ENCODE data around the gene ANK2. TPM values are rescaled to one million over a fixed set of nuclear protein-coding genes. Genes with fewer than 3 reads are reported as not detected.

The ANK2 gene
- total RNA-seq, result under 1 TPM; 0.27 to 0.63 (median 0.34) TPM

GRCh38 chr4:113049421-113050370, at the start of gene ANK2:
ANK2 (plus strand) TSS chr4:113049653; CDS start chr4:113049729, 76 bp downstream.
- Mint-ChIP-seq H3K4me1 (ENCODE audit: low read depth) (no peaks in the 10 kb centered on the region), H3K27me3 (ENCODE audit: low read depth) (no peaks in the 10 kb centered on the region), H3K9me3 (no peaks in the 10 kb centered on the region), H3K36me3 (ENCODE audit: insufficient read depth) (no peaks in the 10 kb centered on the region), H3K4me3 (no peak within 1 kb of the TSS)
- DNase-seq (no peak), ATAC-seq (no peak)

DNA sequence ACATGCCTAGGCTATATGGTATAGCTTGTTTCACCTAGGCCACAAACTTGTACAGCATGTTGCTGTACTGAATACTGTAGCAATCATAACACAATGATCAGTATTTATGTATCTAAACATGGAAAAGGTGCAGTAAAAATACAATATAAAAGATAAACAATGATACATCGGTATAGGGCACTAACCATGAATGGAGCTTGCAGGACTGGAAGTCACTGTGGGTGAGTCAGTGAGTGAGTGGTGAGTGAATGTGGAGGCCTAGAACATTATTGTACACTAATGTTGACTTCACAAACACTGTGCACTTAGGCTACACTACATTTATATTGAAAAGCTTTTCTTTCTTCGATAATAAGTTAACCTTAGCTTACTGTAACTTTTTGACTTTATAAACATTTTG, 45.6 kb upstream of the ANK2 start:
- ATAC-seq, result no peak
- no peak overlapping the region for H3K4me3 Mint-ChIP-seq
- DNase-seq, result no peak
- peaks cover 2% of the 10 kb centered on the region for H3K27me3 Mint-ChIP-seq (ENCODE audit: low read depth)
- peaks cover 5% of the 10 kb centered on the region for H3K9me3 Mint-ChIP-seq
- no peaks in the 10 kb centered on the region for H3K36me3 Mint-ChIP-seq (ENCODE audit: insufficient read depth)
- no peaks in the 10 kb centered on the region for H3K4me1 Mint-ChIP-seq (ENCODE audit: low read depth)

DNA sequence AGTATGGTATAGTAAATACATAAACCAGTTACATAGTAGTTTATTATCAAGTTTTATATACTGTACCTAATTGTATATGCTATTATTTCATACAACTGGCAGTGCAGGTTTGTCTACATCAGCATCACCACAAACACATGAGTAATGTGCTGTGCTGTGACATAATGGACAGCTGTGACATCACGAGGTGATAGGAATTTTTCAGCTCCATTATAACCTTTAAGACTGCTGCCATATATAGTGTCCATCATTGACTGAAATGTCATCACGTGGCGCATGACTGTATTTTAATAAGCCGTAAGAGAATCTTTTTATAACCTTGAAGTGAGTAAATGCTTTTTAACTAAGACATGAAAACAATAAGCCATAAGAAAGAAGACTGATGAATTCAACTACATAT, 44.8 kb upstream of the ANK2 start:
- peaks cover 5% of the 10 kb centered on the region for H3K9me3 Mint-ChIP-seq
- no peaks in the 10 kb centered on the region for H3K36me3 Mint-ChIP-seq (ENCODE audit: insufficient read depth)
- ATAC-seq, result no peak
- no peaks in the 10 kb centered on the region for H3K4me1 Mint-ChIP-seq (ENCODE audit: low read depth)
- peaks cover 2% of the 10 kb centered on the region for H3K27me3 Mint-ChIP-seq (ENCODE audit: low read depth)
- DNase-seq, result no peak
- no peak overlapping the region for H3K4me3 Mint-ChIP-seq

DNA sequence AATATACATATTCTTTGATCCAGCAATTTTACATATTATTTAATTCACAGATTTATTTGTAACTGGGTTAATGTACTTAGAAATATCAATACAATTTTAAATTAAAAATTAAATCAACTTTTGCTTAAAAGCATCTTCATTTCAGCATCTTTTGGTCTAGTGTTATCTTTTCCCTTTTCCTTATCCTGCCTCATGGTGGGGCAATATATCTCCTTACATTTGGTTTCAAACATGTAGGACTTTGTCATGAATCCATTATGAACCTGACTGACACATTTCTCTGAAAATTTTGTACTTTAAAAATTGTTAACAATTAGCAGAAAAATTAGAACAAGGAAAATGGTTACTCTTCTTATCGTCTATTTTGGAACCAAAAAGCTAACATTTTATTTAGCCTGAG, 42.8 kb upstream of the ANK2 start:
- Mint-ChIP-seq H3K27me3 (ENCODE audit: low read depth) (peaks cover 2% of the 10 kb centered on the region), H3K36me3 (ENCODE audit: insufficient read depth) (no peaks in the 10 kb centered on the region), H3K9me3 (peaks cover 5% of the 10 kb centered on the region), H3K4me1 (ENCODE audit: low read depth) (no peaks in the 10 kb centered on the region), H3K4me3 (no peak overlapping the region)
- DNase-seq, result no peak
- no peak for ATAC-seq

DNA sequence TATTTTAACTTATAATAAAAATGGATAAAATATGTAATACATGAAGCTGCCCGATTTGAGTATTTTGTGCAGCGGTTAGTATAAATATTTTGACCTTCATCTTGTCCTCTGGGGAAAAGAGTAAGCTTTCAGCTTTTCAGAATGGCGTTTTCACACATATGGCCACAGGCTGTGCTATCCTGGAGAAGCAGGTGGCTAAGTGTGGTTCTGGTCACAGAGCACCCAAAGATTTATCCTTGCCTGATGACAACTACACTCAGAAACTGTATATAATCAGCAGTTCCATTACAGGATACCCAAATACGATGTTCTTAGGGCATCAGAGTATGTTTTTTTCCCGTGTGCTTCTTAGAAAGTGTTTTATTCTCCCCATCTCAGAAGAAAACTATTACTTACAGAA, 42.3 kb upstream of the ANK2 start:
- DNase-seq, result no peak
- Mint-ChIP-seq H3K4me3 (no peak overlapping the region), H3K36me3 (ENCODE audit: insufficient read depth) (no peaks in the 10 kb centered on the region), H3K9me3 (peaks cover 5% of the 10 kb centered on the region), H3K27me3 (ENCODE audit: low read depth) (peaks cover 2% of the 10 kb centered on the region), H3K4me1 (ENCODE audit: low read depth) (no peaks in the 10 kb centered on the region)
- ATAC-seq, result no peak

- Mint-ChIP-seq H3K4me1 (ENCODE audit: low read depth) (no peaks in the 10 kb centered on the region), H3K9me3 (no peaks in the 10 kb centered on the region), H3K27me3 (ENCODE audit: low read depth) (peaks cover 2% of the 10 kb centered on the region), H3K36me3 (ENCODE audit: insufficient read depth) (no peaks in the 10 kb centered on the region), H3K4me3 (no peak overlapping the region)
- ATAC-seq (no peak), DNase-seq (no peak)
Measured at GRCh38 chr4:113008135-113008534, 41.3 kb upstream of the ANK2 start.

- DNase-seq (no peak), ATAC-seq (no peak)
- Mint-ChIP-seq H3K4me1 (ENCODE audit: low read depth) (no peaks in the 10 kb centered on the region), H3K36me3 (ENCODE audit: insufficient read depth) (no peaks in the 10 kb centered on the region), H3K4me3 (no peak overlapping the region), H3K27me3 (ENCODE audit: low read depth) (peaks cover 2% of the 10 kb centered on the region), H3K9me3 (no peaks in the 10 kb centered on the region)
Measured at GRCh38 chr4:113008716-113009115, 40.7 kb upstream of the ANK2 start.

GRCh38 chr4:113009461-113009860, 40.0 kb upstream of the ANK2 start:
- H3K36me3 Mint-ChIP-seq (ENCODE audit: insufficient read depth), result no peaks in the 10 kb centered on the region
- H3K9me3 Mint-ChIP-seq, result no peaks in the 10 kb centered on the region
- DNase-seq (no peak), ATAC-seq (no peak)
- no peaks in the 10 kb centered on the region for H3K4me1 Mint-ChIP-seq (ENCODE audit: low read depth)
- peaks cover 2% of the 10 kb centered on the region for H3K27me3 Mint-ChIP-seq (ENCODE audit: low read depth)
- H3K4me3 Mint-ChIP-seq, result no peak overlapping the region

DNA sequence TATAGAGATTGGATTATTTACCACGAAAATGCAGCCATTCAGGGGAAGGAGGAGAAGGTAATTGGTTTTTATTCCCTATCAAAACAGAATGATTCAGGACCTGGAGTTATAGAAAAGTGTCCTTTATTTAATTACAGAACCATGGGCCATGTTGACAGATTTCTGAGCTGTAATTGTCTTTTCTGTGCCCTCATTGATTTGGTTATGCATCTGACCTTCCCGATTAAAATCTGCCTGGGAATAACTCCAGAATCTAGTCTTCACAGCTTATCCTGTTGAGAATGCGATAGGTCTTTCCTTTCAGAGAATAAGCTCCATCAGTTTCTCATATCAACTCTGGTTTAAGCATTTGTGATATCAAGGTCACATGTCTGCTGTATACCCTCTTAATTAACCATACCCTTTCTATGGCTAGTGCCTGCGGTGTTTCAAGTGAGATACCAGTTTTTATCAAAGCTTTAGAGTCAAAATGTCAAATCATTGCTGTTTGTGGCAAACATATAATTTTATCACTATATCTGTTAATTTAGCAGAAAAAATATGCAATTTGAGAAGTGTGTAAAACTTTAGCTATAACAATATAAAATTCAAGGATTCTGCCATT, 37.2 kb upstream of the ANK2 start:
- H3K4me3 Mint-ChIP-seq, result no peak overlapping the region
- no peak for ATAC-seq
- no peak for DNase-seq

GRCh38 chr4:113012786-113013185, 36.7 kb upstream of the ANK2 start:
- no peak for ATAC-seq
- no peak for DNase-seq
- Mint-ChIP-seq H3K4me3 (no peak overlapping the region), H3K4me1 (ENCODE audit: low read depth) (no peaks in the 10 kb centered on the region), H3K27me3 (ENCODE audit: low read depth) (peaks cover 2% of the 10 kb centered on the region), H3K9me3 (no peaks in the 10 kb centered on the region), H3K36me3 (ENCODE audit: insufficient read depth) (no peaks in the 10 kb centered on the region)

More for the DNA sequence above, 37.2 kb upstream of the ANK2 start:
- no peaks in the 10 kb centered on the region for H3K36me3 Mint-ChIP-seq (ENCODE audit: insufficient read depth)
- H3K27me3 Mint-ChIP-seq (ENCODE audit: low read depth), result peaks cover 2% of the 10 kb centered on the region
- no peaks in the 10 kb centered on the region for H3K9me3 Mint-ChIP-seq
- no peaks in the 10 kb centered on the region for H3K4me1 Mint-ChIP-seq (ENCODE audit: low read depth)

DNA sequence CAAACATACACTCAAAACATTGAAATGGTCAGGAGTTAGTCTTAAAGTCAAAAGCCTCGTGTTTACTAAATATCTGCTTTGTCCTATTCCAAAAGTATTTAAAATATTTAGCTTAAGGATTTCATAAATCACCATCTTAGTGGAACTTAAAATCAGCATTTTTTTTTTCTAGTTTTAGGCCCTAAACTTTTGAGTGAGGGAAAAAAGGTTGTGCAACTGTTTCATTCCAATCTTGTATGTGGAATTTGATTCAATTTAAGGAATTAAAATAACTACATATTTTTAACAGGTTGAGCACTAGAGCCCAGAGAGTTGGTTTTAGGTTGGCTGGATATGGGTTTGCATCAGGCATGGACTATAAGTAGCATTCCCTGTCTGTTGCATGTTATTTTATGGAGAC, 35.7 kb upstream of the ANK2 start:
- H3K27me3 Mint-ChIP-seq (ENCODE audit: low read depth), result peaks cover under 1% of the 10 kb centered on the region
- H3K9me3 Mint-ChIP-seq, result no peaks in the 10 kb centered on the region
- ATAC-seq (no peak), DNase-seq (no peak)
- H3K36me3 Mint-ChIP-seq (ENCODE audit: insufficient read depth), result no peaks in the 10 kb centered on the region
- H3K4me1 Mint-ChIP-seq (ENCODE audit: low read depth), result no peaks in the 10 kb centered on the region
- no peak overlapping the region for H3K4me3 Mint-ChIP-seq

DNA sequence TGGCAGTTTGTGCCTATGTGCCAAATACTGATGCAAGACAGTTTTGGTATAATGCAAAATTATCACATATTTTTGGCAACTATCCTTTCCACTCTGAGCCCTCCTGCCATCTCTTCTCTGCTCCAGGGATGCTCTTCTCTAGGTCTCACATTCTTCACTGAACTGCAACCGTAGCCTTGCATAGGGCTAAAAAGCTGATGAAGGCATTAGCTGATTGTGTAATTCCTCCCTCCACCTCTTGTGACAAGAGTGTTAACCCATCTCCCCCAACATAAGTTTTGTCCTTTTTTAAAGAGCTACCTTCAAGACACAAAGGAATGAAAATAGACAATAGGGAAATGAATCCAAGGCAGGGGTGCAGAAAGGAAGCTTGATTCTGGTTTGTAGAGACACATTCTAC, 33.1 kb upstream of the ANK2 start:
- Mint-ChIP-seq H3K4me3 (no peak overlapping the region), H3K36me3 (ENCODE audit: insufficient read depth) (no peaks in the 10 kb centered on the region), H3K9me3 (no peaks in the 10 kb centered on the region), H3K4me1 (ENCODE audit: low read depth) (no peaks in the 10 kb centered on the region), H3K27me3 (ENCODE audit: low read depth) (no peaks in the 10 kb centered on the region)
- ATAC-seq, result no peak
- no peak for DNase-seq

- no peak for DNase-seq
- H3K36me3 Mint-ChIP-seq (ENCODE audit: insufficient read depth), result no peaks in the 10 kb centered on the region
- no peaks in the 10 kb centered on the region for H3K27me3 Mint-ChIP-seq (ENCODE audit: low read depth)
- H3K4me3 Mint-ChIP-seq, result no peak overlapping the region
- no peak for ATAC-seq
- H3K9me3 Mint-ChIP-seq, result no peaks in the 10 kb centered on the region
- no peaks in the 10 kb centered on the region for H3K4me1 Mint-ChIP-seq (ENCODE audit: low read depth)
Measured at GRCh38 chr4:113020966-113021365, 28.5 kb upstream of the ANK2 start.

DNA sequence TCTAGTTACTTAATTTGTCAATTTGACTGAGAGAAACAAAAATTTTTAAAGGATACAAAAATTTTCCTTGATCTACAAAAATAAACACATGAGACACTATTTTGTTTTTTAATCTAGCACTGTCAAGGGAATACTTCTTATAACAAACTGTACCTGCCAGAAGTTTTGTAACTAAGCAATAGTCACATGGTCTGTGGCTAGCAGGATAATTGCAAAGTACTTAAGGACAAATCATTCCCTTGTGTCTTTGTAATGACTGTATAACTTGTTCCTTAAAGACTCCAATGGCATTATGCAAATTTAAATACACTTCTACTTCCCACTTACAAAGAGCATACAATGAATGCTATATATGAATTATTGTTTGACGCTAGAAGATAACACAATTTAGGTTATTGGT, 25.1 kb upstream of the ANK2 start:
- Mint-ChIP-seq H3K4me3 (no peak overlapping the region), H3K27me3 (ENCODE audit: low read depth) (no peaks in the 10 kb centered on the region), H3K36me3 (ENCODE audit: insufficient read depth) (no peaks in the 10 kb centered on the region), H3K9me3 (no peaks in the 10 kb centered on the region), H3K4me1 (ENCODE audit: low read depth) (no peaks in the 10 kb centered on the region)
- no peak for DNase-seq
- ATAC-seq, result no peak

DNA sequence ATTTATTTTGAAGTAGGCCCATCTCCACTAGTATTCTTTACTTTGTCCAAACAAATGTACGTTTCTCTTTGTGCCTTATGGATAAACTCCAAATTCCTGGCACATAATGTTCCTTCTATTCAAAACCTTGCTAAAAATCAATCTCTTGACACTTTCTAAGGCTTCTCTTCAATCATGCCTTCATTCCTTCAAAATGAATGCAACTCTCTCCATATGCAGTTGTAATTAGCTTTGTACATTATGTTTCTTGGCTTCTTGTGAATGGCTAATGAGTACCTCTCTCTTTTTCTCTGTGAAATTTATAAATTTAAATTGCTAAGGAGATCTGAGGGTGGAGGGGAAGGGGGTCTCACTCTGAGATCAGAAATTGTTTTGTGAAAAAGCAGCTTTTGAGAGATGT, 24.0 kb upstream of the ANK2 start:
- no peaks in the 10 kb centered on the region for H3K36me3 Mint-ChIP-seq (ENCODE audit: insufficient read depth)
- ATAC-seq, result no peak
- peaks cover 2% of the 10 kb centered on the region for H3K27me3 Mint-ChIP-seq (ENCODE audit: low read depth)
- no peaks in the 10 kb centered on the region for H3K4me1 Mint-ChIP-seq (ENCODE audit: low read depth)
- H3K9me3 Mint-ChIP-seq, result no peaks in the 10 kb centered on the region
- DNase-seq, result no peak
- no peak overlapping the region for H3K4me3 Mint-ChIP-seq
